Osteocyte (in vitro differentiated cells): ENCODE measurements around the gene MRPL30. TPM values are rescaled to one million over a fixed set of nuclear protein-coding genes. Genes with fewer than 3 reads are reported as not detected.

Source experiments
- DNase-seq: peaks from one replicate; pipeline ENCODE4 v3.0.0; 2021; ENCODE audit warnings: mixed read lengths; ENCODE audit not compliant: unreplicated experiment; ENCODE audit errors: extremely low spot score
- H3K27ac Mint-ChIP-seq: one replicate; pipeline ENCODE4 v1.8.0; 2021; ENCODE audit warnings: mild to moderate bottlenecking, mixed read lengths; ENCODE audit not compliant: unreplicated experiment
- H3K27me3 Mint-ChIP-seq: one replicate; pipeline ENCODE4 v1.8.0; 2021; ENCODE audit warnings: mixed read lengths; ENCODE audit not compliant: unreplicated experiment
- H3K36me3 Mint-ChIP-seq: one replicate; pipeline ENCODE4 v1.8.0; 2021; ENCODE audit warnings: mixed read lengths; ENCODE audit not compliant: unreplicated experiment
- H3K4me1 Mint-ChIP-seq: one replicate; pipeline ENCODE4 v1.8.0; 2021; ENCODE audit warnings: mixed read lengths; ENCODE audit not compliant: unreplicated experiment
- H3K4me3 Mint-ChIP-seq: one replicate; pipeline ENCODE4 v1.8.0; 2021; ENCODE audit warnings: mild to moderate bottlenecking, moderate library complexity, mixed read lengths; ENCODE audit not compliant: unreplicated experiment
- H3K9me3 Mint-ChIP-seq: one replicate; pipeline ENCODE4 v1.8.0; 2021; ENCODE audit warnings: mixed read lengths; ENCODE audit not compliant: unreplicated experiment
- CTCF ChIP-seq: fragments of 200-600 bp; sonication (generic); IDR thresholded peaks from 2 replicates; pipeline ENCODE4 v1.5.0; 2021; ENCODE audit warnings: antibody characterized with exemption, mild to moderate bottlenecking, moderate library complexity
- total RNA-seq: library from RNA; stranded (reverse); gene quantifications from 2 replicates; pipeline ENCODE4 v1.2.1, GENCODE V29; 2021

Gene MRPL30
- total RNA-seq, 1 donor from 2014 or later, result 23.1 TPM

- H3K4me1 Mint-ChIP-seq, result no peaks in the 10 kb centered on the region
- H3K36me3 Mint-ChIP-seq, result peaks cover 31% of the 10 kb centered on the region
- H3K4me3 Mint-ChIP-seq, result no peak overlapping the region
- H3K9me3 Mint-ChIP-seq, result no peaks in the 10 kb centered on the region
- H3K27me3 Mint-ChIP-seq, result no peaks in the 10 kb centered on the region
- DNase-seq, result no peak
- TF ChIP-seq CTCF, result no peak
- H3K27ac Mint-ChIP-seq, result no peak overlapping the region
These were observed 14.8 kb upstream of the MRPL30 start for GRCh38 chr2:99166218-99166617.

- Mint-ChIP-seq H3K36me3 (peaks cover 33% of the 10 kb centered on the region), H3K27ac (no peak overlapping the region), H3K9me3 (no peaks in the 10 kb centered on the region), H3K27me3 (no peaks in the 10 kb centered on the region), H3K4me1 (no peaks in the 10 kb centered on the region), H3K4me3 (no peak overlapping the region)
- TF ChIP-seq CTCF, result no peak
- no peak for DNase-seq
These were observed 11.4 kb upstream of the MRPL30 start for GRCh38 chr2:99169534-99169933.

GRCh38 chr2:99171377-99172140 is 9.4 kb upstream of the MRPL30 start:
- H3K27me3 Mint-ChIP-seq, result no peaks in the 10 kb centered on the region
- no peaks in the 10 kb centered on the region for H3K4me1 Mint-ChIP-seq
- no peak for DNase-seq

GRCh38 chr2:99181624-99182000 is 628 bp downstream of the MRPL30 start:
- Mint-ChIP-seq H3K4me1 (peaks cover 34% of the 10 kb centered on the region), H3K4me3 (peak overlapping the region; percentile 98), H3K27me3 (no peaks in the 10 kb centered on the region), H3K27ac (peak overlapping the region; percentile 96), H3K36me3 (peaks cover 5% of the 10 kb centered on the region), H3K9me3 (no peaks in the 10 kb centered on the region)
- no peak for DNase-seq
- no peak for TF ChIP-seq CTCF

More at GRCh38 chr2:99171377-99172140, 9.4 kb upstream of the MRPL30 start:
- H3K27ac Mint-ChIP-seq, result no peak overlapping the region
- H3K36me3 Mint-ChIP-seq, result peaks cover 30% of the 10 kb centered on the region
- H3K9me3 Mint-ChIP-seq, result no peaks in the 10 kb centered on the region
- TF ChIP-seq CTCF, result no peak
- H3K4me3 Mint-ChIP-seq, result no peak overlapping the region

- Mint-ChIP-seq H3K27ac (no peak overlapping the region), H3K4me3 (no peak overlapping the region)
These were observed 2.0 kb downstream of the MRPL30 start for GRCh38 chr2:99183025-99183424.

More at GRCh38 chr2:99183025-99183424, 2.0 kb downstream of the MRPL30 start:
- no peaks in the 10 kb centered on the region for H3K27me3 Mint-ChIP-seq
- peaks cover 34% of the 10 kb centered on the region for H3K4me1 Mint-ChIP-seq
- H3K9me3 Mint-ChIP-seq, result no peaks in the 10 kb centered on the region
- TF ChIP-seq CTCF, result no peak
- DNase-seq, result no peak
- peaks cover 1% of the 10 kb centered on the region for H3K36me3 Mint-ChIP-seq
